GM11168 (cell line): ENCODE measurements around the gene VPS26B.
"Not testable (repeated sequence)": the region's sequence is repeated elsewhere in the genome, so short reads cannot be mapped to it uniquely, and the experiment has no call there.

Experiments used
- in situ Hi-C: fragments of 300-500 bp; cut with MboI; formaldehyde crosslinking; loops from one replicate; pipeline ENCODE4 v1.12.0; 2022; ENCODE audit warnings: low sequenced_read_pairs; ENCODE audit not compliant: unreplicated experiment

Gene VPS26B

DNA sequence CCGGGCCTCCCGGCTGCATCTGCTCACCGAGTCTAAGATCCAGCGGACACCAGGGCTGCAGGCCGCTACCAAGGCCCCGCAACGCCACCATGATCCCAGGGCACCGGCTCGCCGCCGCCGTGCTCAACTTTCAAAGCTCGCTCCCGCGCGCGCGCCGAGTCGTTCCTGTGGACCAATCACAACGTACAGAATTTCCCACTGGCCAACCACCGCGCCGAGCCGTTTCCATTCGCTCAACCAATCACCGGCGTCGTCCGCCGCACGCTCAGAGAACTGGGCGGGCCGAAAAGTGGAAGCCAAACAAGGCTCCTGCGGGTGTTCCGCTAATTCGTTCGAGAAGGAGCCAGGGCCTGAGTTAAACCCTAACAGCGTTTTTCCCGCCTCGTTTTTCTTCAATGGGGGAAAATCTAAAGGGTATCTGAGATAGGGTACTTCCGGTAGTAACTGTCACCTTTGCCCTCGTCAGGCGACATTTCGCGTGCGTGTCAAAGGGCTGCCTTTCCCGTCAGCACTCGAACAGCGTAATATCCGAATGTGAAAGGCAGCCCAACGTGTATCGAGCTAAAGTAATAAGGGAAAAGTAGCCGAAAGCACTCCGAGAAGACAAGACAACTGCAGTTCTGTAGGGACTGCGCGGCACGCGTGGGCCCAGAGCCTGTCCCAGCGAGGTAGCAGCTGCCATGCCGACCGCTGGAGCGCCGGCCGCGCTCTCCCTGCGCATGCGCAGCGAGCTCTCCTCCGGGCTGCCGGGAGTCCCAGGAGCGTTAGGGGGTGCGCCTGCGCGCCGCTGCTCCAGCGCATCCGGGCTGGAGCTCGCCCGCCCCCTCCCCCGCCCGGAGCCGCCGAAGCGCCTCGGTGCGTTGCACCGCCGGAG, at the start of gene VPS26B, which contains the start of gene NCAPD3:
TSS of gene VPS26B (plus strand) at position 836 of the 874 bp plus-strand sequence. CDS start 452 bp downstream, outside the sequence.
TSS of gene NCAPD3 (minus strand) at position 132 of the 874 bp plus-strand sequence. CDS start at position 91, 41 bp downstream.
- in situ Hi-C loops: no loop called here

DNA sequence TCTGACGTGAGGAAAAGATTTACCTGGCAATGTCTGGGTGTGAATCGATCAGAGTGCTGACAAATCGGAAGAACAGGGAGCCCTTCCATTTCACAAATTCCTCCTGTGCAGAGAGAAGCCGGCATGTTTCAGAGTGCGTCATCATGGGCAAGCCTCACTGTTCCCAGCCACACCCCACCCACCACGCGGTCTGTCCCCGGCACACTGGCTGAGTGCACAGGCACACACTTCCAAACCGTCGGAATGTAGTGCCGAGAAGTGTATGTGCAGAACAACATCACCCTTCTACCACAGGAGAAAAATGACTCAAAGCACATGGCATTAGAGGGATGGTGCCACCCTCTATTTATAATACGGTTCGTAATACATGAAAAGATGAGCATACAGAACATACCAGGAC, 48.2 kb upstream of the VPS26B start:
- in situ Hi-C loops: no loop called here

DNA sequence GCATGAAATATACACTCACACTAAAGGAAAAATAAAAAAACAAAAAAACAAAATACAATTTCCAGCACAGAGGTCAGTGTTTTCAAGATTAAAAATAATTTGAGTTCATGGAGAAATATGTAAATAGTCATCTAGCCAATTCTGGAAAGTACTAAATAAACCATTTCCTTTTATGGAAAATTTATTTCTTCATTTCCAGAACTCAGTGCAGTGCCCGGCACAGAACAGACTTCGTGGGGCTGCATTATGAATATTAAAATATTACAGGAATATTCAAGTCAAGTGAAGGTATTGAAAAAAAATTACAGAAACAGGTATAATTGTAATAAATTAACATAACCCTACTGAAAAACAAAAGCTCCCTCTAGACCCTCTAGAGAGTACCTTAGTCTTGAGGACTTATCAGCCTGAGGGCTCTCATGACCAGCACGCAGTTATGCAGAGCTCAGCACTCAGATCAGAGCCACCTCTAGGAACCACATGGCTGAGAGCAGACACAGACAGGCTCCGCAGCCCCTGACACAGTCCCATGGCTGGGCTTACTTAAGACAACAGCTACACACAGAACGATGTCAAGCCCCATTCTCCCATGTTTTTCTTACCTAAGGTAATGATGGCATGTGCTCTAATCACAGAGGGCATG, 46.3 kb upstream of the VPS26B start:
- in situ Hi-C loops: no loop called here

DNA sequence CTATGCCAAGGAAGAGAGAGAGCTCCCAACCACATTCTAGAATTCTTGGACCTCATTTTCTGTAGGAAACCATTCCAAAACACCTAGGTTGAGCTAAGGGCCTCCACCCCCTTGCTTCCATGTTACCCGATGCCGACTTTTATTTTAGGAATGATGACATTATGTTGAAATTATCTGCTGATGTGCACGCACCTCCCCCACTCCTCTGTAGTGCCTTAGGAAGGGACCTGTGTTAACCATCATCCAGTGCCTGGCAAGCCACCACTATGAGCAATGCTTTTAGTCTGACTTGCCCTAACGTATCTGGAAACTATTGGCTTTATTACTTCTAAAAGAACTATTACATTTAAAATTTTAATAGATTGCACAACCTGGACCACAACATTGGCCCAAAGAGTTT, 42.8 kb upstream of the VPS26B start:
- in situ Hi-C loops: no loop called here

DNA sequence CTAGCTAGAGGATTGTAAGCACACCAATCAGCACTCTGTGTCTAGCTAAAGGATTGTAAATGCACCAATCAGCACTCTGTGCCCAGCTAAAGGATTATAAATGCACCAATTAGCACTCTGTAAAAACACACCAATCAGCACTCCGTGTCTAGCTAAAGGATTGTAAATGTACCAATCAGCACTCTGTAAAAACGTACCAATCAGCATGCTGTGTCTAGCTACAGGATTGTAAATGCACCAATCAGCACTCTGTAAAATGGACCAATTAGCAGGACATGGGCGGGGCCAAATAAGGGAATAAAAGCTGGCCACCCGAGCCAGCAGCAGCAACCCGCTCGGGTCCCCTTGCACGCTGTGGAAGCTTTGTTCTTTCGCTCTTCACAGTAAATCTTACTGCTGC, 36.4 kb upstream of the VPS26B start:
- in situ Hi-C loops: not testable (repeated sequence)

DNA sequence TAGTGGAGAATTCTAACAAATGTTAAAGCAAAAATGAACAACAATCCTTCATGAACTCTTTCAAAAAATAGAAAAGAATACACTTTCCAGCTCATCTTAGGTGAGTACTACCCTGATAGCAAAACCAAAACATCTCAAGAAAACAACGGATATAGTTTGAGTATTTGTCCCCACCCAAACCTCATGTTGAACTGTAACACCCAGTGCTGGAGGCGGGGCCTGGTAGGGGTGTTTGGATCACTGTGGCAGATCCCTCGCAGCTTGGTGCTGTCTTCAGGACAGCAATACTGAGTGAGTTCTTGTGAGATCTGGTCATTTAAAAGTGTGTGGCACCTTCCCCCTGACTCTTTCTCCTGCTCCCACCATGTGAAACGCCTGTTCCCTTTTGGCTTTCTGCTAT, 27.7 kb upstream of the VPS26B start:
- in situ Hi-C loops: no loop called here

DNA sequence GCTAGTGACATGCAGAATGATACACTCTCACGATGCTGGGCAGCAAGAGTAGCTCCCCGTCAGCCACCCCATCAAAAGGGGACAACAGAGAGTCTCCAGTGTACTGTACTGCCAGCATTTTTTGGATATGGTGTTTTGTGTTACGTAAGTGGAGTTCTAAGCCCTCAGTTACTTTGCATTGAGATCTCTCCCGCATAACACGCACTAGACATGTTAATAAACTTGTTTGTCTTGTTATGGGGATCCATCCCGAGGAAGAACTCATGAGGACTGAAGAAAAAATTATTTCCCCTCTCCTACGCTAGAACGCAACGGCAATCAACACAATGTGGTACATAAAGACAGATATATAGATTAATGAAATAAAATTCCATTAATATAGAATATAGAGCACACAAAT, 24.9 kb upstream of the VPS26B start:
- in situ Hi-C loops: no loop called here

DNA sequence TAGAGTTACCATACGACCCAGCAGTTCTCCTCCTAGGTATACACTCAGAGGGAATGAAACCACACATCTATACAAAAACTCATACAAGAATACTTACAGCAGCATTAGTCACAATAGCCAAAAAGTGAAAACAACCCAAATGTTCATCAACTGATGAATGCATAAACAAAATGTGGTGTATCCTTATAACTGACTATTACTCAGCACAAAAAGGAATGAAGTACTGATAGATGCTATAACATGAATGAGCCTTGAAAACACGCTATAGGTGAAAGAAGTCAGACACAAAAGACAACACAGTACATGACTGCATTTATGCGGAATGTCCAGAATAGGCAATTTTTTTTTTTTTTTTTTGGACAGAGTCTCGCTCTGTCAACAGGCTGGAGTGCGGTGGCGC, 23.8 kb upstream of the VPS26B start:
- in situ Hi-C loops: no loop called here

DNA sequence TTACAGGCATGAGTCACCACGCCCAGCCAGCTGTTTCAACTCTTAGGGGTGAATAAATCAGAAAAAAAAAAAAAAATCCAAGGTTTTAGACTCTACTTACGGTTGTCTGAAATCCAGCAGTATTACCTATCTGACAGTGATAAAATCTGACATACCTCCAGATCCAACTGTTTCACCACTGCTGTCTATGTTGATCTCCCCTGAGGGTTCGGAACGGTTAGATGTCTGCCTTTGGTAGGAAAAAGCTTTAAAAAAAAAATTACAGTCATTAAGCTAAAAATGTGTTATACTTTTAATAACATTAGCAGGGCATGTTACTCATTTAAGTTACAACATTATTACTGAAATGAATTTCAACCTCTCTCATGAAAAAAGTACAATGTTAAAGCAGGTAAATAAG, 21.8 kb upstream of the VPS26B start:
- in situ Hi-C loops: no loop called here

DNA sequence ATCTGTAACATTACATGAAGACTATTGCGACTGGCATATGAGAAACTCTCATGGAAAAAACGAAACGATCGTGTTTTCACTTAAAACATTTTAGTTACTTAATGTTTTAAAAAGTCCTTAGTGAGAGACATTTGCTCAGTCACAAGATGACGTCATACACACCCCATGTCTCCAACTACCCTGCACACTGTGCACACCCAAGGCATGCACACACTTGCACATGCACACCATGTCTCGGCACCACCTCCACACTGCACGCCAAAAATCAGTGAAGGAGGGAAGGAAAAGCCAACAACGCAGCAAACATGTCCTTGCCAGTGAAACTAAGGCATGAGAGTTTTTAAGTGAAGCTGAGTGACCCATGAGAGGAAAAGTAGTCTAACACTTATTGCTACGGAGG, 18.7 kb upstream of the VPS26B start:
- in situ Hi-C loops: no loop called here

DNA sequence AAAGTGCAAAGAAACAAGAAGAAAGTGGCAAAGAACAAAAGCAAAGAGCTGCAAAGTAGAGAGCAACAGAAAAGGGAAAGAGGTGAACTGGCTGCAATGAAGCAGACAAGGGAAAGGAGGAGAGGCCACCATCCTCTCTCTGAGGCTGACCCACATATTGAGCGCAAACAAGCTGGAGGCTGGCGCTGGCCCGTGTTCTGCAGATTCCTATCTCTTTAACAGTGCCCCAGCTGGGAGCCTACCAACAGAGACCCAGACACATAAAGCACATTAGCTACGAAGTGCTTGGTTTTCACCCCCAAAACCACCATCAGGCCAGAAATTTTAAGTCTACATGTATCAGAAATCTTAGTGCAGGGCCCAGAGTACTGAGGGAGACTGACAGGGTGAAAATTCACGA, 18.3 kb upstream of the VPS26B start:
- in situ Hi-C loops: no loop called here

DNA sequence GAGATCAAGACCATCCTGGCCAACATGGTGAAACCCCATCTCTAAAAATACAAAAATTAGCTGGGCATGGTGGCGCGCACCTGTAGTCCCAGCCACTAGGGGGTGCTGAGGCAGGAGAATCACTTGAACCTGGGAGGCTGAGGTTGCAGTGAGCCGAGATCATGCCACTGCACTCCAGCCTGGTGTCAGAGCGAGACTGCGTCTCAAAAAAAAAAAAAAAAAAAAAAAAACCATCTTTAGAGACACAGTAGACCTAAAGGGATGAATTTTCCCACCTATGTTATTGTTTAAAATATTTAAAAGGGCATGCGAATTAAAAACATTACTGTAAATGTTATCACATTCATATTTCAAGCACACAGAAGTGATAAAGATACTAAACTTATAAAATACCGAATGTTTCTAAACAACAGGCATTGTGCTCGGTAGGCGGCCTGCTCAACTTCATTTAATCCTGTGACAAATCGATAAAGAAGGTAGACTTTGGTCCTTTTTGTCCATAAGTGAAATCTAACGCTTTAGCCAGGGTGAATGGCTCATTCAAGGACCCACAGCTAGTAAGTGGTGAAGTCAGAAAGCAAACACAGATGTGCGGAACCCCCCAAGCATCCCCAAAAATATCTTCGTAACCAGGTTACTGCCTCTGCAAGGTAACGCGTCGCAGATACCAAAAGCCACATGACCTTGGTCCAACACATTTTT, 16.8 kb upstream of the VPS26B start:
- in situ Hi-C loops: no loop called here

DNA sequence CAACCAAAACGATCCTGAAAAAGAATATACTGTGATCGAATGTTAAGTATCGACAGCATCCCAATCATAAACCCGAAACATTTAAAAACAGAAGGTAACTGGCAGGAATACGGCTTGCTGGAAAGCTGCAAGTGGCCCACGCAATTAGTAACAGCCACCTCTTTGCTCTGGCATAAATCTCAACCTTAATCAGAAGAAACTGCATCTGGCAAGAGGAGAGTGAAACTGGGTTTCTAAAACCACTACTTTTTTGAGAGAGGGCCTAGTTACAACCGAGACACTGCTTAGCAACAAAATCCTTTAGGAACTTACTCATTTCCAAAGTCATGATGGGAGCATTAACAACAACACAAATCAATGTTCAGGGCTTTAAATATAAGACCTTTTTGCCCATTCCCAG, 8.6 kb upstream of the VPS26B start:
- in situ Hi-C loops: no loop called here

DNA sequence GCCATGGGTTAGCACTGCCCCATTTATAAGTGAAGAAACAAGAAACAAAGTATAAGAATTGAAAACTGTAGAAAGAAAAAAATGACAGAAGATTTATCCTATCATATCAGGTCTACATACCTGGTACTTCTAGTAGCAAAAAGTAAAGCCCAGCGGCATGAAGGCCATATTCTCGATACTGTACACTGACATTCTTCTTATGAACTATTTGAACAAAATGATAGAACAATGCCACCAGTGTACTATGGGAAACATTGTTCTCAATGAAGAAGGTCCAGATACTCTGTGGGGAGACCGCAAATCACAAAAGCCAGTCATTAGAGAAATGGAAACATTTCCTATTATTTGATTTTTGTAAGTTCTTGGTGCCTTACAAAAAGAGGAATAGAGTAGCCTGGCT, 7.7 kb upstream of the VPS26B start:
- in situ Hi-C loops: no loop called here

DNA sequence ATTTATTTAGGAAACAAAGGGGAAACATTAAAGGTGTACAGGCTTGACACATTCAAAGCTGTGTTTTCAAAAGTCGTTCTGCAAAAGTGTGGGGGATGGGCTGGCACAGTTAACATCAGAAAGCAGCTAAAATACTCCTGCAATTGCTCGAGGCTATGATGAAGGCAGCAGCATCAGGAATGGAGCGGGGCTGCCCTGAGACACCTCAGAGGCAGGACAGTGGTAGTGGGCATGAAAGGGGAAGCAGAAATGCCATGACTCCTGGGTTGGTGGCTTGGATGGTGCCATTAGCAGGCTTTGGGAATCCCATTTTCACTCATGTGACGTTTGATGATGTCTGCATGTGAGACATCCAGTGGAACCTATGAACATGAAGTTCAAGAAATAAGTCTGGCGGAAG, 1.4 kb upstream of the VPS26B start:
- in situ Hi-C loops: no loop called here

DNA sequence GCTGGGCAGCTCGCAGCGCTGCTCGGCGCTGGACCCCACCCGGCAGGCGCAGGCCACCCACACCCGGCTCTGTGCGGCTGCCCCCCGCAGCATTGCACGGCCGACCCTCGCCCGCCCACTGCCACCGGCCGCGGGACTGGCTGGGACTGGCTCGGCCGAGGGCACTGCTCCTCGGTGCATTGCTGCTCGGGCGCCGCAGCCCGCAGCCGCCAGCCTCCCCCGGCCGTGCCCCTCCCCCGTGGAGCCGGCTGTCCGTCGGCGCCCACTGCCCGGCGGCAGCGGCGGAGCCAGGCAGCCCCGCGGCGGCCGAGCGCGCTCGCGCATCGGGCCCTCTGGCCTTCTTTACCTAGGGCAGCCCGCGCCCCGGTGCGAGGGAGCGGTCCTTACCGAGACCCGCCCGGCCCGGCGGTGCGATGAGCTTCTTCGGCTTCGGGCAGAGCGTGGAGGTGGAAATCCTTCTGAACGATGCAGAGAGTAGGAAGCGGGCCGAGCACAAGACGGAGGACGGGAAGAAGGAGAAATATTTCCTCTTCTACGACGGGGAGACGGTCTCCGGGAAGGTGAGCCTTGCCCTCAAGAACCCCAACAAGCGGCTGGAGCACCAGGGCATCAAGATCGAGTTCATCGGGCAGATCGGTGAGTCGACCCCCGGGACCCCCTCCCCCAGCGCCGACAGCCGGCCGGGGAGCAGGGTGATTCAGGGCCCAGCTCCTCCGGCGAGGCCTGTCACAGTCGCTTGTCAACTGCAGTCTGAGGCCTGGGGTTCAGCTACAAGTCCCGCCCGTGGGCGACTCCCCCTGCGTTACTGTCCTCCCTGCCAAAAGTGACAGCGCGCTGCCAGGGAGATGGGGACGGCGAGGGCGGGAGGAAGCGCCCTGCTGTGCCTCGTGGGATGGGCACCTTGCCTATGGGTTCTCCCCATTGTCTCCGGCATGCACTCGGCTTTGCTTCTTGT, 516 bp downstream of the VPS26B start:
- in situ Hi-C loops: no loop called here

DNA sequence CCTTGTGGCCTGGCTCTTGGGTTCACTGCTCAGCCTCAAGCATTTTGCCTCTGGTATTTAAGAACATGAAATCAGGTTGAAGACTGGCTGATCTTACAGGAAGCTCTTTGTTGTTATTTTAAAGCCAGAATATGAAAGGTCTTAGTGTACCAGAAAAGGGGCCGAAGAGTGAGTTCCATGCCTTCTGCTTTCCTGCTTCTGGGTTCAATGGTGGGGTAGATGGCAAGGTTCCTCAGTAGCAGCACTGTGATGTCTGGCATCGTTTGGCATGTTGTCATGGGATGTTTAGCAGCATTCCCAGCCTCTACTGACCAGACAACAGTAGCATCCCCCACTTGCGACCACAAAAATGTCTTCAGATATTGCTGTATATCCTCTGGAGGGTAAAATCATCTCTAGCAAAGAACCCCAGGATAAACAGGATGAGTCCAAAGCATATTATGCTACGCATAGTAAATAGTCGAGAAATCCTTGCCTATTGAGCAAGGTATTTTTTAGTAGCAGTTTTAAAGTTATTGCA, 2.4 kb downstream of the VPS26B start:
- in situ Hi-C loops: no loop called here

DNA sequence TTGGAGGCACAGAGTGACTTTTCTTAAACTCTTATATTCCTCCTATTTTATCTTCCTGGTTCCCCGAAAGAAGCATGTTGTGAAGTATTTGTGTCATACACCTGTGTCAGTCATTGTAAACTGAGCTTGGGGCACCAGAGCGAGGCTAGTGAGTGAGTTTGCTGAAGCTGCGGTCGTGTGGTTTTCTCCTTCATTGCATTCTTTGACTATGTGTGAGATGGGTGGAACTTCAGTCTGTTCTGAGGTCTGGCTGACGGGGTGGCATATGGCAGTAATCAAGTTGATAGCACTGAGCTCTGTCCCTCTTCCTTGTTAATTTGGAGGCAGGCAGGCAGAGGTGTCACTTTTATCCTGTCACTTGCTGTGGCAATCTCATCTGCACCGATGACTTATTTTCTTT, 4.2 kb downstream of the VPS26B start:
- in situ Hi-C loops: no loop called here

DNA sequence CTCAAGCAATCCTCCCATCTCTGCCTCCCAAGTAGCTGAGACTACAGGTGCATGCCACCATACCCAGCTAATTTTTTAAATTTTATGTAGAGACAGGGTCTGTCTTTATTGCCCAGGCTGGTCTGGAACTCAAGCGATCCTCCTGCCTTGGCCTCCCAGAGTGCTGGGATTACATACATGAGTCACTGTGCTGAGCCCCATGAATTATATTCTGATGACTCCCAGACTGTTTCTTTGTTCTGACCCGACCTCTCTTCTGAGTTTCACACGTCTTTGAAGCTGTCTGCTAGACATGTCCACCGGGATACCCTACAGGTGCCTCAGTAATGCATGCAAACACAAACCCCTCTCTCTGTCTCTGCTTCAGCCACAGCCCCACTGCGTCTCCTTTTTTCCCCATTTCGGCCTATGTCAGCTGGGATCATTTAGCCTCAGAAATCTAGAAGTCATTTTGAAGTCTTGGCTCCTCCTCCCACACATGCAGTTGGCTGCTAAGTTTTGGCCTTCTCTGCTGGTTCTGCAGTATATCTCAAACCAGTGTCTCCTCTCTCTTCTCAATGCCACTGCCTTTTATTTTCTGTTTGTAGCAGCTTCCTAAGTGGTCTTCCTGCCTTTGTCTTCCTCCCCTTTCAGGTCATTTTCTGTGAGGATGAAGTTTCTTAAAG, 4.8 kb downstream of the VPS26B start:
- in situ Hi-C loops: no loop called here
